ENCODE data around the gene CSRNP3. TPM values are rescaled to one million over a fixed set of nuclear protein-coding genes. Genes with fewer than 3 reads are reported as not detected.

Gene CSRNP3
- total and polyA plus RNA-seq, 4 donors = 0.18 to 2.2 (median 2.0) TPM

DNA sequence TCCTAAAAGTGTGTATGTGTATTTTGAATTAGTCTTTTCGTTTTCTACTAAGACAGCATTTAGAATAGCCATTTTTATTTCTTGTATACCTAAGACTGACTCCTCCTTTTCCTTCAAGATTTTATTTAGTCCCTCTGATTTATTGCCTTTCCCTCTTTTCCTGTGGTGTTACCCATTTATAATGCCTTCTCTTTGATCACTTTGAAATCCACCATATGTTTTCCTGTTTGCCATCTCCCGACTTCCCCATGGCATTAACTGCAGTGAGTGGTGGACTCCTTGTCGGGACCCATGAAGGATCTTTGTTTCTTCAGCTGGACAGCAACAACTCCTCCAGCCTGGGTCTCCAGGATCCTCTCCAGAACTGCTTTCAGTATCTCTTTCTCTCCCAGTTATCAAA is 160.7 kb downstream of the CSRNP3 start:
- Histone ChIP-seq H3K4me1 (ENCODE audit: control insufficient read depth in 4 of 4, insufficient read depth in 4 of 4, low read length in 3 of 4) (no peaks in the 10 kb centered on the region), H3K36me3 (ENCODE audit: control insufficient read depth in 4 of 4, insufficient read depth in 3 of 4, low read depth in 1 of 4, low read length in 3 of 4) (no peaks in the 10 kb centered on the region), H3K4me3 (ENCODE audit: low read depth in 1 of 3, low read length in 3 of 3) (no peak overlapping the region), H3K27me3 (ENCODE audit: control insufficient read depth in 4 of 4, insufficient read depth in 4 of 4, low read length in 3 of 4) (no peaks in the 10 kb centered on the region), H3K9me3 (ENCODE audit: control insufficient read depth in 4 of 4, low read length in 3 of 4) (no peaks in the 10 kb centered on the region), H3K27ac (ENCODE audit: low read depth in 1 of 2, low read length in 2 of 2) (no peak overlapping the region), H3K9ac (ENCODE audit: low read depth in 1 of 2, low read length in 2 of 2) (no peak overlapping the region)
- TF ChIP-seq SP1 (IDR thresholded peaks at IDR 0.05) (no peak), YY1 (IDR thresholded peaks at IDR 0.05) (no peak), TAF1 (conservative IDR thresholded peaks at IDR 0.05) (no peak), RAD21 (IDR thresholded peaks at IDR 0.05) (no peak), GABPA (IDR thresholded peaks at IDR 0.05 in 1 of 2, conservative IDR thresholded peaks at IDR 0.05 in 1 of 2) (no peak), NR2F2 (IDR thresholded peaks at IDR 0.05) (no peak), HNF4A (conservative IDR thresholded peaks at IDR 0.05) (no peak), EGR1 (IDR thresholded peaks at IDR 0.05; ENCODE audit: low read depth in 2 of 2) (no peak), FOXA1 (IDR thresholded peaks at IDR 0.05) (no peak)
- TF ChIP-seq, protein P1, sequence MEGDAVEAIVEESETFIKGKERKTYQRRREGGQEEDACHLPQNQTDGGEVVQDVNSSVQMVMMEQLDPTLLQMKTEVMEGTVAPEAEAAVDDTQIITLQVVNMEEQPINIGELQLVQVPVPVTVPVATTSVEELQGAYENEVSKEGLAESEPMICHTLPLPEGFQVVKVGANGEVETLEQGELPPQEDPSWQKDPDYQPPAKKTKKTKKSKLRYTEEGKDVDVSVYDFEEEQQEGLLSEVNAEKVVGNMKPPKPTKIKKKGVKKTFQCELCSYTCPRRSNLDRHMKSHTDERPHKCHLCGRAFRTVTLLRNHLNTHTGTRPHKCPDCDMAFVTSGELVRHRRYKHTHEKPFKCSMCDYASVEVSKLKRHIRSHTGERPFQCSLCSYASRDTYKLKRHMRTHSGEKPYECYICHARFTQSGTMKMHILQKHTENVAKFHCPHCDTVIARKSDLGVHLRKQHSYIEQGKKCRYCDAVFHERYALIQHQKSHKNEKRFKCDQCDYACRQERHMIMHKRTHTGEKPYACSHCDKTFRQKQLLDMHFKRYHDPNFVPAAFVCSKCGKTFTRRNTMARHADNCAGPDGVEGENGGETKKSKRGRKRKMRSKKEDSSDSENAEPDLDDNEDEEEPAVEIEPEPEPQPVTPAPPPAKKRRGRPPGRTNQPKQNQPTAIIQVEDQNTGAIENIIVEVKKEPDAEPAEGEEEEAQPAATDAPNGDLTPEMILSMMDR (IDR thresholded peaks at IDR 0.05; ENCODE audit: low read depth, low read length, missing input control) = no peak
- TF ChIP-seq, protein P2, sequence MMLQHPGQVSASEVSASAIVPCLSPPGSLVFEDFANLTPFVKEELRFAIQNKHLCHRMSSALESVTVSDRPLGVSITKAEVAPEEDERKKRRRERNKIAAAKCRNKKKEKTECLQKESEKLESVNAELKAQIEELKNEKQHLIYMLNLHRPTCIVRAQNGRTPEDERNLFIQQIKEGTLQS (IDR thresholded peaks at IDR 0.05) = no peak
- DNase-seq (ENCODE audit: low spot score) = no peak
- 83% methylated on average over 3 of the region's 3 CpGs for WGBS

- H3K27ac ChIP-seq (ENCODE audit: low read depth in 1 of 2, low read length in 2 of 2) = no peak overlapping the region
- H3K9ac ChIP-seq (ENCODE audit: low read depth in 1 of 2, low read length in 2 of 2) = no peak overlapping the region
- H3K9me3 ChIP-seq (ENCODE audit: control insufficient read depth in 4 of 4, low read length in 3 of 4) = no peaks in the 10 kb centered on the region
- H3K27me3 ChIP-seq (ENCODE audit: control insufficient read depth in 4 of 4, insufficient read depth in 4 of 4, low read length in 3 of 4) = no peaks in the 10 kb centered on the region
- no peak overlapping the region for H3K4me3 ChIP-seq (ENCODE audit: low read depth in 1 of 3, low read length in 3 of 3)
- DNase-seq (ENCODE audit: low spot score) = no peak
- H3K36me3 ChIP-seq (ENCODE audit: control insufficient read depth in 4 of 4, insufficient read depth in 3 of 4, low read depth in 1 of 4, low read length in 3 of 4) = peaks cover 0 to 1% (median 0%) of the 10 kb centered on the region in 4 donors
- TF ChIP-seq, protein P3, sequence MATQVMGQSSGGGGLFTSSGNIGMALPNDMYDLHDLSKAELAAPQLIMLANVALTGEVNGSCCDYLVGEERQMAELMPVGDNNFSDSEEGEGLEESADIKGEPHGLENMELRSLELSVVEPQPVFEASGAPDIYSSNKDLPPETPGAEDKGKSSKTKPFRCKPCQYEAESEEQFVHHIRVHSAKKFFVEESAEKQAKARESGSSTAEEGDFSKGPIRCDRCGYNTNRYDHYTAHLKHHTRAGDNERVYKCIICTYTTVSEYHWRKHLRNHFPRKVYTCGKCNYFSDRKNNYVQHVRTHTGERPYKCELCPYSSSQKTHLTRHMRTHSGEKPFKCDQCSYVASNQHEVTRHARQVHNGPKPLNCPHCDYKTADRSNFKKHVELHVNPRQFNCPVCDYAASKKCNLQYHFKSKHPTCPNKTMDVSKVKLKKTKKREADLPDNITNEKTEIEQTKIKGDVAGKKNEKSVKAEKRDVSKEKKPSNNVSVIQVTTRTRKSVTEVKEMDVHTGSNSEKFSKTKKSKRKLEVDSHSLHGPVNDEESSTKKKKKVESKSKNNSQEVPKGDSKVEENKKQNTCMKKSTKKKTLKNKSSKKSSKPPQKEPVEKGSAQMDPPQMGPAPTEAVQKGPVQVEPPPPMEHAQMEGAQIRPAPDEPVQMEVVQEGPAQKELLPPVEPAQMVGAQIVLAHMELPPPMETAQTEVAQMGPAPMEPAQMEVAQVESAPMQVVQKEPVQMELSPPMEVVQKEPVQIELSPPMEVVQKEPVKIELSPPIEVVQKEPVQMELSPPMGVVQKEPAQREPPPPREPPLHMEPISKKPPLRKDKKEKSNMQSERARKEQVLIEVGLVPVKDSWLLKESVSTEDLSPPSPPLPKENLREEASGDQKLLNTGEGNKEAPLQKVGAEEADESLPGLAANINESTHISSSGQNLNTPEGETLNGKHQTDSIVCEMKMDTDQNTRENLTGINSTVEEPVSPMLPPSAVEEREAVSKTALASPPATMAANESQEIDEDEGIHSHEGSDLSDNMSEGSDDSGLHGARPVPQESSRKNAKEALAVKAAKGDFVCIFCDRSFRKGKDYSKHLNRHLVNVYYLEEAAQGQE (IDR thresholded peaks at IDR 0.05) = no peak
- no peaks in the 10 kb centered on the region for H3K4me1 ChIP-seq (ENCODE audit: control insufficient read depth in 4 of 4, insufficient read depth in 4 of 4, low read length in 3 of 4)
- 70% methylated on average over 4 of the region's 4 CpGs for WGBS
These were observed 161.6 kb downstream of the CSRNP3 start for GRCh38 chr2:165631089-165631488.

GRCh38 chr2:165632594-165632993 is 163.1 kb downstream of the CSRNP3 start:
- H3K36me3 ChIP-seq (ENCODE audit: control insufficient read depth in 4 of 4, insufficient read depth in 3 of 4, low read depth in 1 of 4, low read length in 3 of 4) = peaks cover 0 to 1% (median 0%) of the 10 kb centered on the region in 4 donors
- H3K4me1 ChIP-seq (ENCODE audit: control insufficient read depth in 4 of 4, insufficient read depth in 4 of 4, low read length in 3 of 4) = no peaks in the 10 kb centered on the region
- WGBS = 87% methylated on average over 2 of the region's 2 CpGs
- DNase-seq (ENCODE audit: low spot score) = no peak
- H3K4me3 ChIP-seq (ENCODE audit: low read depth in 1 of 3, low read length in 3 of 3) = no peak overlapping the region
- H3K27me3 ChIP-seq (ENCODE audit: control insufficient read depth in 4 of 4, insufficient read depth in 4 of 4, low read length in 3 of 4) = no peaks in the 10 kb centered on the region
- TF ChIP-seq, protein P4, sequence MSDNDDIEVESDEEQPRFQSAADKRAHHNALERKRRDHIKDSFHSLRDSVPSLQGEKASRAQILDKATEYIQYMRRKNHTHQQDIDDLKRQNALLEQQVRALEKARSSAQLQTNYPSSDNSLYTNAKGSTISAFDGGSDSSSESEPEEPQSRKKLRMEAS (IDR thresholded peaks at IDR 0.05) = no peak
- H3K27ac ChIP-seq (ENCODE audit: low read depth in 1 of 2, low read length in 2 of 2) = no peak overlapping the region
- H3K9me3 ChIP-seq (ENCODE audit: control insufficient read depth in 4 of 4, low read length in 3 of 4) = no peaks in the 10 kb centered on the region
- no peak overlapping the region for H3K9ac ChIP-seq (ENCODE audit: low read depth in 1 of 2, low read length in 2 of 2)

All from liver (tissue), 9 donors.